Trophoblast cell (in vitro differentiated cells and primary cell): ENCODE data around the gene RABAC1.

Experiments used
- DNase-seq, 2 donors: peaks; one replicate each; pipeline ENCODE4 v3.0.0-alpha.2; 2016
- H2AFZ ChIP-seq: 2 replicates; pipeline ENCODE4 v1.6.1; 2013; ENCODE audit warnings: low read length, moderate library complexity, mild to moderate bottlenecking; ENCODE audit not compliant: insufficient read depth, poor library complexity
- H2AK5ac ChIP-seq: 2 replicates; pipeline ENCODE4 v1.6.1; 2013; ENCODE audit warnings: mild to moderate bottlenecking, low read length
- H2BK120ac ChIP-seq: 2 replicates; pipeline ENCODE4 v1.6.1; 2013; ENCODE audit warnings: low read length, mild to moderate bottlenecking, moderate library complexity; ENCODE audit not compliant: insufficient read depth, poor library complexity
- H2BK12ac ChIP-seq: 2 replicates; pipeline ENCODE4 v1.6.1; 2013; ENCODE audit warnings: mild to moderate bottlenecking, low read length, moderate library complexity
- H2BK5ac ChIP-seq: 2 replicates; pipeline ENCODE4 v1.6.1; 2013; ENCODE audit warnings: low read length, low read depth, moderate library complexity, mild to moderate bottlenecking; ENCODE audit not compliant: poor library complexity
- H3K14ac ChIP-seq: 2 replicates; pipeline ENCODE4 v1.6.1; 2013; ENCODE audit warnings: mild to moderate bottlenecking, low read length
- H3K18ac ChIP-seq: 2 replicates; pipeline ENCODE4 v1.6.1; 2013; ENCODE audit warnings: mild to moderate bottlenecking, low read length
- H3K23ac ChIP-seq: 2 replicates; pipeline ENCODE4 v1.6.1; 2013; ENCODE audit warnings: low read length
- H3K27ac ChIP-seq: 2 replicates; pipeline ENCODE4 v1.5.1; 2013; ENCODE audit warnings: low read depth, mild to moderate bottlenecking, inconsistent platforms, low read length, moderate library complexity
- H3K27me3 ChIP-seq: 2 replicates; pipeline ENCODE4 v1.6.1; 2013; ENCODE audit warnings: inconsistent platforms, mild to moderate bottlenecking, low read length, moderate library complexity; ENCODE audit not compliant: insufficient read depth
- H3K36me3 ChIP-seq, 2 experiments: 1 replicate in 1 of 2; 2 replicates in 1 of 2; pipeline ENCODE4 v1.6.1; 2013; ENCODE audit warnings: low read length in 2 of 2, mild to moderate bottlenecking in 2 of 2, moderate library complexity in 1 of 2; ENCODE audit not compliant: insufficient read depth in 2 of 2, control insufficient read depth in 1 of 2
- H3K4ac ChIP-seq: 2 replicates; pipeline ENCODE4 v1.6.1; 2013; ENCODE audit warnings: low read depth, mild to moderate bottlenecking, low read length, moderate library complexity
- H3K4me1 ChIP-seq, 2 experiments: 1 replicate in 1 of 2; 2 replicates in 1 of 2; pipeline ENCODE4 v1.6.1; 2013; ENCODE audit warnings: low read length in 2 of 2, mild to moderate bottlenecking in 2 of 2, moderate library complexity in 1 of 2; ENCODE audit not compliant: insufficient read depth in 2 of 2, control insufficient read depth in 1 of 2
- H3K4me2 ChIP-seq: 2 replicates; pipeline ENCODE4 v1.6.1; 2013; ENCODE audit warnings: inconsistent platforms, mild to moderate bottlenecking, low read length, moderate library complexity
- H3K4me3 ChIP-seq: 2 replicates; pipeline ENCODE4 v1.5.1; 2013; ENCODE audit warnings: mild to moderate bottlenecking, low read depth, low read length, inconsistent platforms
- H3K79me1 ChIP-seq: one replicate; pipeline ENCODE4 v1.6.1; 2013; ENCODE audit warnings: low read length
- H3K79me2 ChIP-seq: 2 replicates; pipeline ENCODE4 v1.6.1; 2013; ENCODE audit warnings: low read length, mild to moderate bottlenecking; ENCODE audit not compliant: control insufficient read depth, insufficient read depth, poor library complexity
- H3K9ac ChIP-seq: 2 replicates; pipeline ENCODE4 v1.6.1; 2013; ENCODE audit warnings: mild to moderate bottlenecking, low read length
- H3K9me3 ChIP-seq: 2 replicates; pipeline ENCODE4 v1.6.1; 2013; ENCODE audit warnings: low read depth, mild to moderate bottlenecking, control low read depth, inconsistent platforms, low read length; ENCODE audit not compliant: insufficient read depth
- H4K12ac ChIP-seq: 2 replicates; pipeline ENCODE4 v1.6.1; 2013; ENCODE audit warnings: low read depth, mild to moderate bottlenecking, low read length, moderate library complexity
- H4K8ac ChIP-seq: 2 replicates; pipeline ENCODE4 v1.6.1; 2013; ENCODE audit warnings: low read depth, mild to moderate bottlenecking, low read length, moderate library complexity
- H4K91ac ChIP-seq: one replicate; pipeline ENCODE4 v1.6.1; 2013; ENCODE audit warnings: low read depth, mild to moderate bottlenecking, low read length, moderate library complexity
- WGBS: extraction: QIAGEN DNeasy Blood & Tissue Kit; methylation state at CpG from one replicate; pipeline ENCODE4 v1.1.7; 2013; ENCODE audit warnings: missing lambda C conversion rate; ENCODE audit not compliant: insufficient read length, insufficient coverage; ENCODE audit errors: extremely low coverage; 5-methylcytosine and 5-hydroxymethylcytosine counted together

The RABAC1 gene

DNA sequence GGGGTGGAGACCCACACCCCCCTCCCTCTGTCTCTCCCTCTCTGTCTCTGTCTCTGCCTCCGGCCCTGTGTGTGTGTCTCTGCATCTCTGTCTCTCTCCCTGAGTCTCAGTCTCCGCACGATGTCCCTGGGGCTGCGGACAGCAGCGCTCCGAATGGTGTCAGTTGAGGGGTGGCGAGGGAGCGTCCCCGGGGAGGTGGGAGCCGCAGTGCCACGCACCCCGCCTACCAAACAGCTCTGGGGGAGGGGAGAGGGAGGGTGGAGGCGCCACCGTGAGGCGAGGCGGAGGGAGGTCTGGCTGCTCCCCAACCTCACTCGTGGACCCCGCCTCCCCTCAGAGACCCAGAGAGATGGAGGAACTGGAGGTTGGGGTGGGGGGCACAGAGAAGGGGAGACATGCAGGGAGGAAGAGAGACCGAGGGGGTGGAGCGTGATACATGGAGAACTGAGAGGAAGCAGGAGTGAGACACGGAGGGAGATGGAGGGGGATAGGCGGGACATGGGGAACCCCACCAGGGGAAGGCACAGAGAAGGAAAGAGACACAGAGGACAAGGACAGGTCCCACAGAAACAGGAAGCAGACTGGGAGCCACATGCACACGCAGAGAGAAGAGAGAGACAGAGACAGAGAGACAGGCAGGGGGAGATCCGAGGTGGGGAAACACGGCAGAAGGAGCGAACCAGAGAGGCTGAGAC is 38.1 kb downstream of the RABAC1 start:
- no peak overlapping the region for H3K9ac ChIP-seq
- no peak for DNase-seq
- H3K4ac ChIP-seq: no peak overlapping the region
- no peak overlapping the region for H2AFZ ChIP-seq
- H3K79me1 ChIP-seq: no peaks in the 10 kb centered on the region
- no peaks in the 10 kb centered on the region for H3K4me1 ChIP-seq
- no peak overlapping the region for H3K23ac ChIP-seq
- H2BK5ac ChIP-seq: no peak overlapping the region
- H3K27ac ChIP-seq: no peak overlapping the region
- no peak overlapping the region for H2AK5ac ChIP-seq
- no peak overlapping the region for H2BK12ac ChIP-seq
- no peak overlapping the region for H4K91ac ChIP-seq
- H3K36me3 ChIP-seq: no peaks in the 10 kb centered on the region
- H2BK120ac ChIP-seq: no peak overlapping the region
- H3K27me3 ChIP-seq: peaks cover 69% of the 10 kb centered on the region
- H3K4me2 ChIP-seq: no peak overlapping the region
- H3K14ac ChIP-seq: no peak overlapping the region
- H3K9me3 ChIP-seq: peaks cover 36% of the 10 kb centered on the region
- H3K79me2 ChIP-seq: no peaks in the 10 kb centered on the region
- no peak overlapping the region for H4K8ac ChIP-seq
- H4K12ac ChIP-seq: no peak overlapping the region
- no CpG with 5 or more reads among the region's 26 CpGs for WGBS
- H3K18ac ChIP-seq: no peak overlapping the region
- no peak overlapping the region for H3K4me3 ChIP-seq

DNA sequence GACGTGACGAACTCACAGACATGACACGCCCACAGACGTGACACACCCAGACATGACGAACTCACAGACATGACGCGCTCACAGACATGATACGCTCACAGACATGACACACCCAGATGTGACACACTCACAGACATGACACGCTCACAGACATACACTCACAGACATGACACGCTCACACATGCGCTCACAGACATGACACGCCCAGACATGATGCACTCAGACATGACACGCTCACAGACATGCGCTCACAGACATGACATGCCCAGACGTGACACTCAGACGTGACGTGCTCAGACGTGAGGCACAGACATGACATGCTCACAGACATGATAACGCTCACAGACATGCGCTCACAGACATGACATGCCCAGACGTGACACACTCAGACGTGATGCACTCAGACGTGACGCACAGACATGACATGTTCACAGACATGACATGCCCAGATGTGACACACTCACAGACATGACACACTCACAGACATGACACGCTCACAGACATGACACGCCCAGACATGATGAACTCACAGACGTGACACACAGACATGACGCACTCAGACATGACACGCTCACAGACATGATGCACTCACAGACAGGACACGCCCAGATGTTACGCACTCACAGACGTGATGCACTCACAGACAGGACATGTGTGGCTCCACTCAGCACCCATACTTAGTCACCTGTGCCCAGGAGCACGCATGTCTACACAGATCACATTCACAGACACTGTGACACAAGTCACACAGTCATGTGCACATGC is 39.0 kb downstream of the RABAC1 start:
- H3K36me3 ChIP-seq: no peaks in the 10 kb centered on the region
- H2AK5ac ChIP-seq: no peak overlapping the region
- H4K8ac ChIP-seq: no peak overlapping the region
- WGBS: no CpG with 5 or more reads among the region's 33 CpGs
- H4K12ac ChIP-seq: no peak overlapping the region
- DNase-seq: no peak
- H3K27me3 ChIP-seq: peaks cover 68% of the 10 kb centered on the region
- H3K27ac ChIP-seq: no peak overlapping the region
- no peak overlapping the region for H3K4ac ChIP-seq
- H2BK12ac ChIP-seq: no peak overlapping the region
- no peak overlapping the region for H3K14ac ChIP-seq
- H3K79me1 ChIP-seq: no peaks in the 10 kb centered on the region
- H4K91ac ChIP-seq: no peak overlapping the region
- no peak overlapping the region for H3K18ac ChIP-seq
- H3K79me2 ChIP-seq: no peaks in the 10 kb centered on the region
- H3K23ac ChIP-seq: no peak overlapping the region
- peaks cover 40% of the 10 kb centered on the region for H3K9me3 ChIP-seq
- H2AFZ ChIP-seq: no peak overlapping the region
- no peak overlapping the region for H3K4me2 ChIP-seq
- H3K9ac ChIP-seq: no peak overlapping the region
- no peaks in the 10 kb centered on the region for H3K4me1 ChIP-seq
- peak overlapping the region; percentile 30 for H3K4me3 ChIP-seq
- no peak overlapping the region for H2BK120ac ChIP-seq
- no peak overlapping the region for H2BK5ac ChIP-seq

DNA sequence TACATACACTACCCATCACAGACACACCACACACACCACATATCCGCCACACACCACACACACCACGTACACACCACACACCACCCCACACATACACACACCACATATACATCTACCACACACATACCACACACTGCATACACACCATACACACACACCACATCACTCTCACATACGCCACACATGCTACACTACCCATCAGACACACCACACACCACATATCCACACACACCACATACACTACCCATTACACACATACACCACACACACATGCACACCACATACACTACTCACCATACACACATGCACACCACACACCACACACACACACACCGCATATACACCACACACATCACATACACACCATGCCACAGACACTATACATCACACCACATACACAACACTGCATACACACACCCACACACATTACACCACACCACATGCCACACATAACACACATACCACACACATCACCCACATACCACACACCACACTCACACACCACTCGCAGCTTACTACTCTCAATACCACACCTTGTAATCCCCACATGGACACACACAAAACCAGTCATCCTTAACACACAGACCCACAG is 40.4 kb downstream of the RABAC1 start:
- WGBS: 100% methylated on average over 3 of the region's 5 CpGs
- Histone ChIP-seq H4K91ac (no peak overlapping the region), H3K79me1 (no peaks in the 10 kb centered on the region), H3K4me1 (no peaks in the 10 kb centered on the region), H3K79me2 (no peaks in the 10 kb centered on the region), H2AFZ (no peak overlapping the region), H3K9ac (peak overlapping the region; percentile 29), H4K12ac (no peak overlapping the region), H2BK120ac (no peak overlapping the region), H3K36me3 (no peaks in the 10 kb centered on the region), H3K4me3 (peak overlapping the region; percentile 55), H3K4me2 (no peak overlapping the region), H3K18ac (no peak overlapping the region), H3K4ac (no peak overlapping the region), H3K27ac (no peak overlapping the region), H2AK5ac (no peak overlapping the region), H3K27me3 (peaks cover 65% of the 10 kb centered on the region), H2BK12ac (no peak overlapping the region), H2BK5ac (no peak overlapping the region), H4K8ac (no peak overlapping the region), H3K9me3 (peaks cover 36% of the 10 kb centered on the region), H3K23ac (peak overlapping the region; percentile 59), H3K14ac (no peak overlapping the region)
- no peak for DNase-seq

DNA sequence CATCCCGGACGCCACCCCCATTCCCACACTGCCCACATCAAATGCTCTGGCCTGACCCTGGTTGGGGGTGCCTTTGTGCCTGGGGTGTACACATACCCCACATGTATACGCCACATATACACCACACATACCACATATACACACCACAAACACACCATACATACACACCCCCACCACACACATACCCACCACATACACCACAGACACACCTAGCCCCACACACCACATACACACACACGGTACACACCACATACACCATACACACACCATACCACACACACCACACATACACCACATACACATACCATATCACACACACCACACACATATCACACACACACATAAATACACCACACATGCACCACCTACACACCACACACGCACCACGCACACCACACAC is 41.0 kb downstream of the RABAC1 start:
- 100% methylated on average over 2 of the region's 6 CpGs for WGBS

More for the DNA sequence above, 41.0 kb downstream of the RABAC1 start:
- peaks cover 36% of the 10 kb centered on the region for H3K9me3 ChIP-seq
- no peaks in the 10 kb centered on the region for H3K79me1 ChIP-seq
- no peak overlapping the region for H3K14ac ChIP-seq
- H3K79me2 ChIP-seq: no peaks in the 10 kb centered on the region
- no peak overlapping the region for H2BK5ac ChIP-seq
- H3K4me1 ChIP-seq: no peaks in the 10 kb centered on the region
- H2BK120ac ChIP-seq: no peak overlapping the region
- H2AK5ac ChIP-seq: no peak overlapping the region
- no peak overlapping the region for H3K4me2 ChIP-seq
- no peak for DNase-seq
- H3K36me3 ChIP-seq: no peaks in the 10 kb centered on the region
- no peak overlapping the region for H4K12ac ChIP-seq
- no peak overlapping the region for H2BK12ac ChIP-seq
- peak overlapping the region; percentile 55 for H3K4me3 ChIP-seq
- no peak overlapping the region for H3K18ac ChIP-seq
- H3K9ac ChIP-seq: no peak overlapping the region
- peaks cover 70% of the 10 kb centered on the region for H3K27me3 ChIP-seq
- H3K4ac ChIP-seq: no peak overlapping the region
- peak overlapping the region; percentile 54 for H3K23ac ChIP-seq
- H3K27ac ChIP-seq: no peak overlapping the region
- no peak overlapping the region for H4K91ac ChIP-seq
- H2AFZ ChIP-seq: no peak overlapping the region
- no peak overlapping the region for H4K8ac ChIP-seq
